ENCODE measurements around the gene BICDL1. TPM values are rescaled to one million over a fixed set of nuclear protein-coding genes. Genes with fewer than 3 reads are reported as not detected.
"Not testable (repeated sequence)": the region's sequence is repeated elsewhere in the genome, so short reads cannot be mapped to it uniquely, and the experiment has no call there.

Gene BICDL1
- total RNA-seq, 1 donor from 2014 or later: 56.4 TPM

DNA sequence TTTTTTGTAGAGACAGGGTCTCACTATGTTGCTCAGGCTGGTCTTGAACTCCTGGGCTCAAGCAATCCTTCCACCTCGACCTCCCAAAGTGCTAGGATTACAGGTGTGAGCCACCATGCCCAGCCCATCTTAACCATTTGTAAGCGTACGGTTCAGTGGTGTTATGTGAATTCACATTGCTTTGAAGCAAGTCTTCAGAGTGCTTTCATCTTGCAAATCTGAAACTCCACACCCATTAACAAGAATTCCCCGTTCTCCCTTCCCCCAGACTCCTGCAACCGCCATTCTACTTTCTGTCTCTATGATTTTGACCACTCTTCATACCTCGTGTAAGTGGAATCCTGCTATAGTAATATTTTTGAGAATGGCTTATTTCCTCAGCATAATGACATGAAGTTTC lies 24.9 kb upstream of the BICDL1 start:
- Mint-ChIP-seq H3K4me3 (ENCODE audit: unreplicated experiment) (no peak overlapping the region), H3K36me3 (ENCODE audit: unreplicated experiment) (no peaks in the 10 kb centered on the region), H3K4me1 (ENCODE audit: low read depth, unreplicated experiment) (peaks cover 2% of the 10 kb centered on the region), H3K27me3 (ENCODE audit: unreplicated experiment) (no peaks in the 10 kb centered on the region), H3K9me3 (ENCODE audit: unreplicated experiment) (peaks cover 1% of the 10 kb centered on the region), H3K27ac (ENCODE audit: unreplicated experiment) (no peak overlapping the region)
- no peak for DNase-seq
- TF ChIP-seq, protein P1, sequence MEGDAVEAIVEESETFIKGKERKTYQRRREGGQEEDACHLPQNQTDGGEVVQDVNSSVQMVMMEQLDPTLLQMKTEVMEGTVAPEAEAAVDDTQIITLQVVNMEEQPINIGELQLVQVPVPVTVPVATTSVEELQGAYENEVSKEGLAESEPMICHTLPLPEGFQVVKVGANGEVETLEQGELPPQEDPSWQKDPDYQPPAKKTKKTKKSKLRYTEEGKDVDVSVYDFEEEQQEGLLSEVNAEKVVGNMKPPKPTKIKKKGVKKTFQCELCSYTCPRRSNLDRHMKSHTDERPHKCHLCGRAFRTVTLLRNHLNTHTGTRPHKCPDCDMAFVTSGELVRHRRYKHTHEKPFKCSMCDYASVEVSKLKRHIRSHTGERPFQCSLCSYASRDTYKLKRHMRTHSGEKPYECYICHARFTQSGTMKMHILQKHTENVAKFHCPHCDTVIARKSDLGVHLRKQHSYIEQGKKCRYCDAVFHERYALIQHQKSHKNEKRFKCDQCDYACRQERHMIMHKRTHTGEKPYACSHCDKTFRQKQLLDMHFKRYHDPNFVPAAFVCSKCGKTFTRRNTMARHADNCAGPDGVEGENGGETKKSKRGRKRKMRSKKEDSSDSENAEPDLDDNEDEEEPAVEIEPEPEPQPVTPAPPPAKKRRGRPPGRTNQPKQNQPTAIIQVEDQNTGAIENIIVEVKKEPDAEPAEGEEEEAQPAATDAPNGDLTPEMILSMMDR (IDR thresholded peaks at IDR 0.05; ENCODE audit: partially characterized antibody, unreplicated experiment): no peak

DNA sequence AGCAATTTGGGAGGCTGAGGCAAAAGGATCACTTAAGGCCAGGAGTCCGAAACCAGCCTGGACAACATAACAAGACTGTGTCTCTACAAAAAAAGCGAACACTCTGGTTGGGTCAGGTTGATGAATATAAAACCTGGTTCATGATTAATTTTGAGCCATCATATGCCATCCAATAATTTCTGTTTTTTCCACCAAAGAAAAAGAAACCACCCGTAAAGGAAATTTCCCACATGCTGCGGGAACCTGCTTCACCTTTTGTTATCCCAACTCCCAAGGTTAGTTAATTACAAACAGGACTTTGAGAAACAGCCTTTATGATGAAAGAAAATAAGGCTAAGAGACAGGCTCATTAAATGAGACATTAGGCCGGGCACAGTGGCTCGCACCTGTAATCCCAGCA lies 24.1 kb upstream of the BICDL1 start:
- H3K9me3 Mint-ChIP-seq (ENCODE audit: unreplicated experiment): peaks cover 1% of the 10 kb centered on the region
- H3K36me3 Mint-ChIP-seq (ENCODE audit: unreplicated experiment): no peaks in the 10 kb centered on the region
- TF ChIP-seq, protein P1 (IDR thresholded peaks at IDR 0.05; ENCODE audit: partially characterized antibody, unreplicated experiment): no peak
- H3K27ac Mint-ChIP-seq (ENCODE audit: unreplicated experiment): no peak overlapping the region
- peaks cover 2% of the 10 kb centered on the region for H3K4me1 Mint-ChIP-seq (ENCODE audit: low read depth, unreplicated experiment)
- no peak for DNase-seq
- H3K27me3 Mint-ChIP-seq (ENCODE audit: unreplicated experiment): no peaks in the 10 kb centered on the region
- no peak overlapping the region for H3K4me3 Mint-ChIP-seq (ENCODE audit: unreplicated experiment)

DNA sequence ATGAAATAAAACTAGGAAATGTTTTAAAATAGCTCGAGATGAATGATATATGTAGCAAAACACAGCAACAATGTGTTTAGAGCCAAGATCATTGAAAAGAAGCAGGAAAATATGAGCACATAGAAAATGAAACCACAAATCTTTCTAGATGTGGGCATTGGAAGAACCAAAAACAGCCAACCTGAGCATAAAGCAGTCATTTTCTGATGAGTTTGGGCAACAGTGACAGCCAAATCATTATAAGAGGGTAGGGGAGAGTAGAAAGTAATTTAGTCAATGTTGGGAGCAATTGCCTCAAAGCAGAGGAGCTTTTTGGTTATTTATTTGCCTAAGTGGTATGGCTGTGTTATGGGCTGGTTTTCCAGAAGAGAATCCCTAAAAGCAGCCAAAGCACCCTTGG lies 8.8 kb upstream of the BICDL1 start:
- H3K27me3 Mint-ChIP-seq (ENCODE audit: unreplicated experiment): no peaks in the 10 kb centered on the region
- H3K4me3 Mint-ChIP-seq (ENCODE audit: unreplicated experiment): no peak overlapping the region
- no peaks in the 10 kb centered on the region for H3K4me1 Mint-ChIP-seq (ENCODE audit: low read depth, unreplicated experiment)
- no peaks in the 10 kb centered on the region for H3K36me3 Mint-ChIP-seq (ENCODE audit: unreplicated experiment)
- DNase-seq: no peak
- TF ChIP-seq, protein P1 (IDR thresholded peaks at IDR 0.05; ENCODE audit: partially characterized antibody, unreplicated experiment): no peak
- H3K9me3 Mint-ChIP-seq (ENCODE audit: unreplicated experiment): peaks cover 2% of the 10 kb centered on the region
- H3K27ac Mint-ChIP-seq (ENCODE audit: unreplicated experiment): no peak overlapping the region

DNA sequence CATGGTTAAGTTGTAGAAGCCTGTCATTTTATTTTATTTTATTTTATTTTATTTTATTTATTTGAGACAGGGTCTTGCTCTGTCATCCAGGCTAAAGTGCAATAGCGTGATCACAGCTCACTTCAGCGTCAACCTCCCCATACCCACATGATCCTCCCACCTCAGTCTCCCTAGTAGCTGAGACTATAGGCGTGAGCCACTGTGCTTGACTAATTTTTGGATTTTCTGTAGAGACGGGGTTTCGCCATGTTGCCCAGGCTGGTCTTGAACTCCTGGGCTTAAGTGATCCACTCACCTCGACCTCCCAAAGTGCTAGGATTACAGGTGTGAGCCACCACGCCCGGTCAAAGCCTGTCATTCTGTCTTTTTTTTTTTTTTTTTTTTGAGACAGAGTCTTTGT lies 8.3 kb upstream of the BICDL1 start:
- H3K27me3 Mint-ChIP-seq (ENCODE audit: unreplicated experiment); DNase-seq; H3K36me3 Mint-ChIP-seq (ENCODE audit: unreplicated experiment); H3K9me3 Mint-ChIP-seq (ENCODE audit: unreplicated experiment); H3K4me3 Mint-ChIP-seq (ENCODE audit: unreplicated experiment); H3K27ac Mint-ChIP-seq (ENCODE audit: unreplicated experiment); H3K4me1 Mint-ChIP-seq (ENCODE audit: low read depth, unreplicated experiment): not testable (repeated sequence)

DNA sequence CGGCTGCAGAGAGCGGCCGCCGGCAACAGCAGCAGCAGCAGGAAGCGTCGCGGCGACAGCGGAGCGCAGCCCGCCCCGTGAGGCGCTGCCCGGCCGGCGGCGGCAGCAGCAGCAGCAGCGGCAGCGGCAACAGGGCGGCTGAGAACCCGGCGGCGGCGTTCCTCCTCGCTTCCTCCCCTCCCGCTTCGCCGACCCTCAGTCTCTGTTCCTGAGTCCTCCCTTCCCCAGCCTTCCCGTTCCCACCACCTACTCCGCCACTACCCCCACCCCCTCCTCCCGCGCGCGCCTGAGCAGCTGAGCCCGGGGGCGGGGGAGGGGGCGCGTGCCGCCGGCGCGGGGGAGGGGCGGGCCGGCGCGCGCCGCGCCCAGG lies 310 bp downstream of the BICDL1 start:
- no peak overlapping the region for H3K4me3 Mint-ChIP-seq (ENCODE audit: unreplicated experiment)
- H3K4me1 Mint-ChIP-seq (ENCODE audit: low read depth, unreplicated experiment): peaks cover 10% of the 10 kb centered on the region
- no peaks in the 10 kb centered on the region for H3K36me3 Mint-ChIP-seq (ENCODE audit: unreplicated experiment)
- H3K9me3 Mint-ChIP-seq (ENCODE audit: unreplicated experiment): peaks cover 9% of the 10 kb centered on the region
- DNase-seq: peak; percentile 69
- TF ChIP-seq, protein P1 (IDR thresholded peaks at IDR 0.05; ENCODE audit: partially characterized antibody, unreplicated experiment): no peak
- peaks cover 2% of the 10 kb centered on the region for H3K27me3 Mint-ChIP-seq (ENCODE audit: unreplicated experiment)
- no peak overlapping the region for H3K27ac Mint-ChIP-seq (ENCODE audit: unreplicated experiment)

Data from glutamatergic neuron (in vitro differentiated cells).